GM23338 (cell line): Measurements from ENCODE around the gene NPEPL1. TPM values are rescaled to one million over a fixed set of nuclear protein-coding genes. Genes with fewer than 3 reads are reported as not detected.

Source experiments
- ATAC-seq: fragments of 200-7000 bp; cut with Tn5 transposase; 3 replicates; pipeline ENCODE4 v1.9.1; 2020
- DNase-seq: peaks from one replicate; pipeline ENCODE4 v3.0.0-alpha.2; 2015; ENCODE audit warnings: low spot score
- H2AFZ ChIP-seq: fragments of 200-600 bp; sonication (generic); 2 replicates; pipeline ENCODE4 v1.8.0; 2016; ENCODE audit warnings: antibody characterized with exemption, mild to moderate bottlenecking, moderate library complexity
- H3F3A ChIP-seq: fragments of 200-600 bp; sonication (generic); replicated peaks from 2 replicates; pipeline ENCODE4 v1.8.0; 2017; ENCODE audit warnings: antibody characterized with exemption, mixed run types, low read depth
- H3K27ac ChIP-seq: fragments of 200-600 bp; sonication (generic); 2 replicates; pipeline ENCODE4 v1.6.1; 2016; ENCODE audit warnings: low read depth
- H3K27me3 ChIP-seq: fragments of 200-600 bp; sonication (generic); 2 replicates; pipeline ENCODE4 v1.8.0; 2016; ENCODE audit warnings: mild to moderate bottlenecking, mixed run types, moderate library complexity; ENCODE audit not compliant: insufficient read depth
- H3K36me3 ChIP-seq: fragments of 200-600 bp; sonication (generic); 2 replicates; pipeline ENCODE4 v1.8.0; 2016; ENCODE audit warnings: mild to moderate bottlenecking; ENCODE audit not compliant: insufficient read depth
- H3K4me1 ChIP-seq: fragments of 200-600 bp; sonication (generic); 2 replicates; pipeline ENCODE4 v1.8.0; 2016; ENCODE audit warnings: mild to moderate bottlenecking, moderate library complexity; ENCODE audit not compliant: insufficient read depth
- H3K4me2 ChIP-seq: fragments of 200-600 bp; sonication (generic); 2 replicates; pipeline ENCODE4 v1.7.1; 2017; ENCODE audit warnings: mixed run types
- H3K4me3 ChIP-seq: fragments of 200-600 bp; sonication (generic); 2 replicates; pipeline ENCODE4 v1.6.1; 2016; ENCODE audit warnings: mixed run types
- H3K79me2 ChIP-seq: fragments of 200-600 bp; sonication (generic); replicated peaks from 2 replicates; pipeline ENCODE4 v1.8.0; 2017; ENCODE audit warnings: mild to moderate bottlenecking; ENCODE audit not compliant: insufficient read depth
- H3K9me2 ChIP-seq: fragments of 200-600 bp; sonication (generic); 2 replicates; pipeline ENCODE4 v1.8.0; 2017; ENCODE audit not compliant: insufficient read depth
- H4K20me1 ChIP-seq: fragments of 200-600 bp; sonication (generic); replicated peaks from 2 replicates; pipeline ENCODE4 v1.8.0; 2017; ENCODE audit warnings: mild to moderate bottlenecking; ENCODE audit not compliant: insufficient read depth
- H3K27ac Mint-ChIP-seq: 2 replicates; pipeline ENCODE4 v1.8.0; 2020; ENCODE audit warnings: inconsistent platforms, mild to moderate bottlenecking, moderate library complexity, mixed read lengths
- H3K27me3 Mint-ChIP-seq: 3 replicates; pipeline ENCODE4 v1.8.0; 2022; ENCODE audit warnings: low read depth, mild to moderate bottlenecking, moderate library complexity, mixed read lengths, inconsistent platforms; ENCODE audit not compliant: insufficient read depth, poor library complexity
- H3K36me3 Mint-ChIP-seq: 3 replicates; pipeline ENCODE4 v1.8.0; 2021; ENCODE audit warnings: low read depth, mild to moderate bottlenecking, inconsistent platforms, moderate library complexity, mixed read lengths
- H3K4me1 Mint-ChIP-seq: 3 replicates; pipeline ENCODE4 v1.8.0; 2020; ENCODE audit warnings: mild to moderate bottlenecking, inconsistent platforms, mixed read lengths
- H3K4me3 Mint-ChIP-seq: 3 replicates; pipeline ENCODE4 v1.8.0; 2021; ENCODE audit warnings: moderate library complexity, mild to moderate bottlenecking, inconsistent platforms, mixed read lengths
- H3K9me3 Mint-ChIP-seq: 3 replicates; pipeline ENCODE4 v1.8.0; 2020; ENCODE audit warnings: moderate library complexity, mild to moderate bottlenecking, inconsistent platforms, mixed read lengths
- CREB1 ChIP-seq: fragments of 250-450 bp; sonication (Bioruptor Pico); IDR thresholded peaks from 2 replicates; pipeline ENCODE4 v1.5.0; 2020; ENCODE audit warnings: low read depth, mild to moderate bottlenecking, moderate library complexity
- ETS1 ChIP-seq: IDR thresholded peaks from 2 replicates; pipeline ENCODE4 v1.6.1; 2016; ENCODE audit warnings: antibody characterized with exemption
- EZH2phosphoT487 ChIP-seq: fragments of 200-600 bp; sonication (generic); IDR thresholded peaks from one replicate; pipeline ENCODE4 v1.8.1; 2018; ENCODE audit warnings: antibody characterized with exemption; ENCODE audit not compliant: unreplicated experiment
- JUNB ChIP-seq: IDR thresholded peaks from one replicate; pipeline ENCODE4 v1.6.1; 2016; ENCODE audit warnings: antibody characterized with exemption; ENCODE audit not compliant: unreplicated experiment
- NANOG ChIP-seq: IDR thresholded peaks from 2 replicates; pipeline ENCODE4 v1.6.1; 2016; ENCODE audit warnings: antibody characterized with exemption, borderline replicate concordance
- POLR2AphosphoS5 ChIP-seq: IDR thresholded peaks from 2 replicates; pipeline ENCODE4 v1.6.1; 2016; ENCODE audit warnings: antibody characterized with exemption, low read depth
- STAT1 ChIP-seq: IDR thresholded peaks from one replicate; pipeline ENCODE4 v1.6.1; 2016; ENCODE audit warnings: antibody characterized with exemption; ENCODE audit not compliant: unreplicated experiment
- ZNF114 ChIP-seq: fragments of 250-450 bp; sonication (Bioruptor Pico); IDR thresholded peaks from 2 replicates; pipeline ENCODE4 v1.5.0; 2020; ENCODE audit warnings: mild to moderate bottlenecking, moderate library complexity
- ZNF331 ChIP-seq: fragments of 250-450 bp; sonication (Bioruptor Pico); IDR thresholded peaks from 2 replicates; pipeline ENCODE4 v1.5.0; 2020; ENCODE audit warnings: low read depth, mild to moderate bottlenecking, moderate library complexity
- ZNF462 ChIP-seq: fragments of 250-450 bp; sonication (Bioruptor Pico); IDR thresholded peaks from 2 replicates; pipeline ENCODE4 v1.5.0; 2020; ENCODE audit warnings: mild to moderate bottlenecking, moderate library complexity
- polyA plus RNA-seq: library from polyadenylated mRNA; unstranded; fragments of >200 nt; fragmentation: Nextera tagmentation; extraction: Ambion mirVana; gene quantifications from 2 replicates; pipeline ENCODE4 v1.2.1, GENCODE V29; 2016
- total RNA-seq: library from RNA; depleted of rRNA; stranded (reverse); fragments of >200 nt; shearing (Covaris generic); gene quantifications from 2 replicates; pipeline ENCODE4 v1.2.3, GENCODE V29; 2014

NPEPL1 gene
- total and polyA plus RNA-seq, 2 experiments from 2014 or later = 23.5 to 30.0 TPM

- no peak for TF ChIP-seq ZNF462
Observed at GRCh38 chr20:58719258-58719657, 26.7 kb downstream of the NPEPL1 start (continued).

GRCh38 chr20:58719971-58720371 is 27.4 kb downstream of the NPEPL1 start:
- no peak overlapping the region for H3K4me2 ChIP-seq
- no peak overlapping the region for H3K27ac Mint-ChIP-seq
- no peak overlapping the region for H2AFZ ChIP-seq
- H3K4me3 ChIP-seq = no peak overlapping the region
- H3K27me3 ChIP-seq = no peaks in the 10 kb centered on the region
- DNase-seq = no peak
- H3F3A ChIP-seq = no peaks in the 10 kb centered on the region
- H3K4me1 Mint-ChIP-seq = peaks cover 15% of the 10 kb centered on the region
- H3K4me3 Mint-ChIP-seq = no peak overlapping the region
- no peak overlapping the region for H3K27ac ChIP-seq
- H3K27me3 Mint-ChIP-seq = peaks cover 9% of the 10 kb centered on the region
- no peaks in the 10 kb centered on the region for H3K36me3 ChIP-seq
- ATAC-seq = no peak
- H3K36me3 Mint-ChIP-seq = peaks cover 9% of the 10 kb centered on the region; the same call in 2 of the 3 replicates
- no peaks in the 10 kb centered on the region; the same call in 1 of the 2 replicates for H3K4me1 ChIP-seq
- H3K9me3 Mint-ChIP-seq = peaks cover 6% of the 10 kb centered on the region; the same call in 2 of the 3 replicates
- no peaks in the 10 kb centered on the region; the same call in 1 of the 2 replicates for H4K20me1 ChIP-seq
- H3K79me2 ChIP-seq = no peaks in the 10 kb centered on the region
- no peaks in the 10 kb centered on the region for H3K9me2 ChIP-seq
- TF ChIP-seq ZNF331 (CRISPR knock-in tag) (no peak), JUNB (no peak), NANOG (no peak), POLR2AphosphoS5 (no peak), ZNF462 (no peak), ZNF114 (no peak), EZH2phosphoT487 (no peak), CREB1 (CRISPR knock-in tag) (no peak), STAT1 (no peak), ETS1 (no peak)
